HEK293 (cell line): ENCODE results near the gene GAS1.

ENCODE experiments used
- CTCF ChIA-PET: fragments of 350-600 bp; formaldehyde crosslinking; extraction: SDS; loops from one replicate; lab custom pipeline; 2021; ENCODE audit warnings: antibody characterized with exemption; lab: Yijun Ruan, JAX
- POLR2A ChIA-PET: fragments of 300-600 bp; formaldehyde crosslinking; extraction: SDS; loops from one replicate; lab custom pipeline; 2020; ENCODE audit warnings: antibody characterized with exemption, inconsistent platforms; lab: Yijun Ruan, JAX
- H3K27ac ChIP-seq: fragments of 200-500 bp; sonication (Bioruptor generic); 2 replicates; pipeline ENCODE4 v1.5.1; 2014; ENCODE audit warnings: low read depth, low read length, control low read depth, inconsistent platforms; ENCODE audit errors: extremely low read depth
- H3K36me3 ChIP-seq, 2 experiments: fragments of 200-500 bp in 1 of 2; sonication (Bioruptor generic) in 1 of 2; 1 replicate in 1 of 2; 2 replicates in 1 of 2; pipeline ENCODE4 v1.5.1; 2014 to 2017; ENCODE audit warnings: inconsistent platforms in 2 of 2, low read length in 2 of 2; ENCODE audit not compliant: control insufficient read depth in 2 of 2, insufficient read depth in 1 of 2
- H3K4me1 ChIP-seq: fragments of 200-500 bp; sonication (Bioruptor generic); 2 replicates; pipeline ENCODE4 v1.5.1; 2014; ENCODE audit warnings: mild to moderate bottlenecking, low read length, inconsistent platforms; ENCODE audit not compliant: control insufficient read depth, insufficient read depth
- H3K4me3 ChIP-seq: 2 replicates; pipeline ENCODE4 v1.5.1; 2011; ENCODE audit warnings: low read depth, mild to moderate bottlenecking, control low read depth, low read length, moderate library complexity
- H3K9me3 ChIP-seq: fragments of 200-500 bp; sonication (Bioruptor generic); 2 replicates; pipeline ENCODE4 v1.5.1; 2014; ENCODE audit warnings: low read depth, low read length, inconsistent platforms; ENCODE audit not compliant: control insufficient read depth, insufficient read depth
- EGR2 ChIP-seq: fragments of 450-650 bp; formaldehyde crosslinking; IDR thresholded peaks from 2 replicates; pipeline ENCODE4 v1.5.1; 2016; ENCODE audit warnings: low read depth, missing biosample characterization, missing genetic modification characterization
- GLIS2 ChIP-seq: fragments of 450-650 bp; formaldehyde crosslinking; IDR thresholded peaks from 2 replicates; pipeline ENCODE4 v1.5.1; 2016; ENCODE audit warnings: missing biosample characterization, missing genetic modification characterization
- KLF1 ChIP-seq: fragments of 450-650 bp; formaldehyde crosslinking; IDR thresholded peaks from 2 replicates; pipeline ENCODE4 v1.5.1; 2016; ENCODE audit warnings: missing biosample characterization, missing genetic modification characterization
- KLF16 ChIP-seq: fragments of 450-650 bp; formaldehyde crosslinking; IDR thresholded peaks from 2 replicates; pipeline ENCODE4 v1.5.1; 2017; ENCODE audit warnings: missing biosample characterization, missing genetic modification characterization
- KLF7 ChIP-seq: fragments of 450-650 bp; formaldehyde crosslinking; IDR thresholded peaks from 2 replicates; pipeline ENCODE4 v1.5.1; 2016; ENCODE audit warnings: missing biosample characterization, missing genetic modification characterization, borderline replicate concordance
- KLF9 ChIP-seq: fragments of 450-650 bp; formaldehyde crosslinking; IDR thresholded peaks from 2 replicates; pipeline ENCODE4 v1.5.1; 2016; ENCODE audit warnings: missing biosample characterization, missing genetic modification characterization, low read depth
- PRDM1 ChIP-seq: fragments of 450-650 bp; formaldehyde crosslinking; IDR thresholded peaks from 2 replicates; pipeline ENCODE4; 2016; ENCODE audit warnings: missing biosample characterization, missing genetic modification characterization
- RBAK ChIP-seq: fragments of 450-650 bp; formaldehyde crosslinking; IDR thresholded peaks from 2 replicates; pipeline ENCODE4 v1.5.1; 2016; ENCODE audit warnings: missing biosample characterization, missing genetic modification characterization
- ZNF112 ChIP-seq: fragments of 450-650 bp; formaldehyde crosslinking; IDR thresholded peaks from 2 replicates; pipeline ENCODE4 v1.5.0; 2017; ENCODE audit warnings: missing biosample characterization, missing genetic modification characterization
- ZNF121 ChIP-seq: fragments of 450-650 bp; formaldehyde crosslinking; IDR thresholded peaks from 2 replicates; pipeline ENCODE4 v1.5.1; 2016; ENCODE audit warnings: missing biosample characterization, missing genetic modification characterization
- ZNF16 ChIP-seq: fragments of 450-650 bp; formaldehyde crosslinking; IDR thresholded peaks from 2 replicates; pipeline ENCODE4 v1.5.1; 2016; ENCODE audit warnings: low read depth, missing biosample characterization, missing genetic modification characterization
- ZNF239 ChIP-seq: fragments of 450-650 bp; formaldehyde crosslinking; IDR thresholded peaks from 2 replicates; pipeline ENCODE4 v1.5.1; 2016; ENCODE audit warnings: missing biosample characterization, missing genetic modification characterization
- ZNF274 ChIP-seq, 2 experiments: fragments of 200-500 bp in 1 of 2; fragments of 450-650 bp in 1 of 2; sonication (Bioruptor generic) in 1 of 2; formaldehyde crosslinking in 1 of 2; IDR thresholded peaks; 2 replicates each; pipeline versions ENCODE4 v1.5.1 to v1.6.1; 2014 to 2016; ENCODE audit warnings: borderline replicate concordance in 1 of 2, inconsistent platforms in 1 of 2, low read length in 1 of 2, missing biosample characterization in 1 of 2, missing genetic modification characterization in 1 of 2
- ZNF366 ChIP-seq: fragments of 450-650 bp; formaldehyde crosslinking; conservative IDR thresholded peaks from 2 replicates; pipeline ENCODE4 v1.5.1; 2016; ENCODE audit warnings: missing biosample characterization, missing genetic modification characterization
- ZNF501 ChIP-seq: fragments of 450-650 bp; formaldehyde crosslinking; IDR thresholded peaks from 2 replicates; pipeline ENCODE4 v1.5.1; 2016; ENCODE audit warnings: missing biosample characterization, missing genetic modification characterization
- ZNF530 ChIP-seq: fragments of 450-650 bp; formaldehyde crosslinking; IDR thresholded peaks from 2 replicates; pipeline ENCODE4 v1.5.1; 2016; ENCODE audit warnings: low read depth, missing biosample characterization, missing genetic modification characterization
- ZNF558 ChIP-seq: fragments of 450-650 bp; formaldehyde crosslinking; IDR thresholded peaks from 2 replicates; pipeline ENCODE4 v1.5.1; 2016; ENCODE audit warnings: missing biosample characterization, missing genetic modification characterization
- ZNF571 ChIP-seq: fragments of 450-650 bp; formaldehyde crosslinking; IDR thresholded peaks from 2 replicates; pipeline ENCODE4 v1.5.0; 2017; ENCODE audit warnings: missing biosample characterization, missing genetic modification characterization
- ZNF670 ChIP-seq: fragments of 450-650 bp; formaldehyde crosslinking; IDR thresholded peaks from 2 replicates; pipeline ENCODE4 v1.5.1; 2016; ENCODE audit warnings: missing biosample characterization, missing genetic modification characterization, low read depth
- ZNF701 ChIP-seq: fragments of 450-650 bp; formaldehyde crosslinking; IDR thresholded peaks from 2 replicates; pipeline ENCODE4 v1.5.1; 2016; ENCODE audit warnings: missing biosample characterization, missing genetic modification characterization
- ZNF76 ChIP-seq: fragments of 450-650 bp; formaldehyde crosslinking; IDR thresholded peaks from 2 replicates; pipeline ENCODE4; 2016; ENCODE audit warnings: low read depth, missing biosample characterization, missing genetic modification characterization, borderline replicate concordance
- TF ChIP-seq, protein P1 (sequence below): fragments of 450-650 bp; formaldehyde crosslinking; IDR thresholded peaks from 2 replicates; pipeline ENCODE4 v1.5.1; 2016; ENCODE audit warnings: missing biosample characterization, missing genetic modification characterization, low read depth
- TF ChIP-seq, protein P2 (sequence below): fragments of 450-650 bp; formaldehyde crosslinking; IDR thresholded peaks from 2 replicates; pipeline ENCODE4 v1.5.1; 2016; ENCODE audit warnings: missing biosample characterization, missing genetic modification characterization
- TF ChIP-seq, protein P3 (sequence below): fragments of 450-650 bp; formaldehyde crosslinking; IDR thresholded peaks from 2 replicates; pipeline ENCODE4 v1.5.1; 2016; ENCODE audit warnings: missing biosample characterization, missing genetic modification characterization

The GAS1 gene

DNA sequence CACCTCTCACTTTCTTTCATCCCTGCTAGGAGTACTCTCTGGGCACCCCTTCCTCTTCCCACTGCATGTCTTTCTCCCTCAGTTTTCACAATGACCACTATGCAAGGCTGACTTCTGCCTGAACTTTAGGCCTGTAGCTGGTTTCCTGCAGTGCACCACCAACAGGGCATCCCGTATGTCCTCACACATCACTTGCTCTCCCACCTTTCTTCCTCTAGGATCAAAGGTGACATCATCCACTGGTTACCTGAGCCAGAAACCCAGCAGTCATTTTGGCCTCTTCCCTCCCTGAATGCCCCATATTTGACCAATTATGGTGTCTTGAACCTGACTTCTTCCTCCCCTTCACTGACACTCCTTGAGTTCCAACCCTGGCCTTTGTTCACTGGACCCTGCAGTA, 8.5 kb downstream of the GAS1 start:
- no peak overlapping the region for H3K27ac ChIP-seq
- POLR2A ChIA-PET, result no interaction called here

DNA sequence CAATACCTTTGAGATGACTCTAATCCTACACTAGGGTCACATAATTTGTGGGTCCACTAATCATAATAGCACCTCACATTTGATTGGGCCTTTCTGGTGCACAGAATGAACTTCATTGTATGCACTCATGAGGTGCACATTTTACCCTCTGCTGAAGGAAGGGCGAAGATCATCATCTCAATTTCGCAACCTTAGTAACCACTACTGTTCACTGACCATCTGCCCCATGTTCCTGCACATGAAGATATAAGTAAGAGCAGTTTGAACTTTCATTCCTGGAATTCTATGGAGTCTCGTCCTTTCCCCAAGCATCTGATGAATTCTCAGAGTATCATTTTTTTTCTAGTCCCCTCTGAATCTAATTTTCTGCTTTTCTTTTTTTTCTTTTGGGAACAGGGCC, 21.2 kb downstream of the GAS1 start:
- ChIA-PET POLR2A (no interaction called here), CTCF (no interaction called here)
- H3K9me3 ChIP-seq, result no peaks in the 10 kb centered on the region
- no peak overlapping the region for H3K27ac ChIP-seq
- H3K4me1 ChIP-seq, result no peaks in the 10 kb centered on the region
- no peak overlapping the region for H3K4me3 ChIP-seq
- no peaks in the 10 kb centered on the region for H3K36me3 ChIP-seq
- TF ChIP-seq ZNF670 (no peak), ZNF239 (tag by site-specific recombination) (no peak), RBAK (tag by site-specific recombination) (no peak), ZNF121 (no peak), KLF7 (tag by site-specific recombination) (no peak), ZNF274 (IDR thresholded peaks at IDR 0.05; ENCODE audit: low read length) (no peak), ZNF274 (tag by site-specific recombination; IDR thresholded peaks at IDR 0.05; ENCODE audit: borderline replicate concordance) (no peak), KLF16 (tag by site-specific recombination) (no peak), ZNF701 (tag by site-specific recombination) (no peak)

More for the DNA sequence above, 8.5 kb downstream of the GAS1 start:
- TF ChIP-seq ZNF366 (tag by site-specific recombination), result 0 out of 2 replicates have a peak, but pooled peaks have one; percentile 20
- TF ChIP-seq, protein P1, sequence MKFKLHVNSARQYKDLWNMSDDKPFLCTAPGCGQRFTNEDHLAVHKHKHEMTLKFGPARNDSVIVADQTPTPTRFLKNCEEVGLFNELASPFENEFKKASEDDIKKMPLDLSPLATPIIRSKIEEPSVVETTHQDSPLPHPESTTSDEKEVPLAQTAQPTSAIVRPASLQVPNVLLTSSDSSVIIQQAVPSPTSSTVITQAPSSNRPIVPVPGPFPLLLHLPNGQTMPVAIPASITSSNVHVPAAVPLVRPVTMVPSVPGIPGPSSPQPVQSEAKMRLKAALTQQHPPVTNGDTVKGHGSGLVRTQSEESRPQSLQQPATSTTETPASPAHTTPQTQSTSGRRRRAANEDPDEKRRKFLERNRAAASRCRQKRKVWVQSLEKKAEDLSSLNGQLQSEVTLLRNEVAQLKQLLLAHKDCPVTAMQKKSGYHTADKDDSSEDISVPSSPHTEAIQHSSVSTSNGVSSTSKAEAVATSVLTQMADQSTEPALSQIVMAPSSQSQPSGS (tag by site-specific recombination), result peak; percentile 44; the same call in 1 of the 2 replicates
- no peak for TF ChIP-seq ZNF571 (tag by site-specific recombination)
- 0 out of 2 replicates have a peak, but pooled peaks have one; percentile 18 for TF ChIP-seq PRDM1 (tag by site-specific recombination)
- TF ChIP-seq, protein P2, sequence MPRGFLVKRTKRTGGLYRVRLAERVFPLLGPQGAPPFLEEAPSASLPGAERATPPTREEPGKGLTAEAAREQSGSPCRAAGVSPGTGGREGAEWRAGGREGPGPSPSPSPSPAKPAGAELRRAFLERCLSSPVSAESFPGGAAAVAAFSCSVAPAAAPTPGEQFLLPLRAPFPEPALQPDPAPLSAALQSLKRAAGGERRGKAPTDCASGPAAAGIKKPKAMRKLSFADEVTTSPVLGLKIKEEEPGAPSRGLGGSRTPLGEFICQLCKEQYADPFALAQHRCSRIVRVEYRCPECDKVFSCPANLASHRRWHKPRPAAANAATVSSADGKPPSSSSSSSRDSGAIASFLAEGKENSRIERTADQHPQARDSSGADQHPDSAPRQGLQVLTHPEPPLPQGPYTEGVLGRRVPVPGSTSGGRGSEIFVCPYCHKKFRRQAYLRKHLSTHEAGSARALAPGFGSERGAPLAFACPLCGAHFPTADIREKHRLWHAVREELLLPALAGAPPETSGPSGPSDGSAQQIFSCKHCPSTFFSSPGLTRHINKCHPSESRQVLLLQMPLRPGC (tag by site-specific recombination), result no peak
- TF ChIP-seq ZNF112 (tag by site-specific recombination), result no peak
- TF ChIP-seq EGR2 (tag by site-specific recombination), result no peak
- TF ChIP-seq ZNF558 (tag by site-specific recombination), result no peak
- no peak overlapping the region for H3K4me3 ChIP-seq
- no peaks in the 10 kb centered on the region for H3K36me3 ChIP-seq
- no peaks in the 10 kb centered on the region for H3K9me3 ChIP-seq
- CTCF ChIA-PET, result interaction anchor here (0.7 kb wide), 1 partner anchor 37 kb away, joined by 3 read pairs; no protein-coding TSS in a partner anchor
- H3K4me1 ChIP-seq, result peaks cover 13% of the 10 kb centered on the region

DNA sequence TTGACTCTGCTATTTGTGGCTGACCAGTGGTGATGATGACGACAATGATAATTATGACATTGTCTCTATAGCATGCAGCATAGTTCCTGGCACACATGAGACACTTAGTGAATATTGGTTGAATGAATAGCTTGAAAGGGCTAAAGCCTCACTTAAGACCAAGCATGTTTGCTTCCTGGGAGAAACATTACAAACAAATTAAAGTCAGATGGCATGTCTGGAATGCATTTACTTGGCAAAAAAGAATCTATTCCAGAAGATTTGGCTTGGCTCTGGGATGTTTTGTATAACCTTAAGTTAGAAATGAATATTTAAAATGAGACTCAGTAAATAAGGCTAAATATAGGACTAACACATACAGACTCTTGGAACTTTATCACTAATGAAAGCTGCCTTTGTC, 21.6 kb downstream of the GAS1 start:
- Histone ChIP-seq H3K9me3 (no peaks in the 10 kb centered on the region), H3K36me3 (no peaks in the 10 kb centered on the region), H3K27ac (no peak overlapping the region), H3K4me3 (no peak overlapping the region), H3K4me1 (no peaks in the 10 kb centered on the region)
- CTCF ChIA-PET, result interaction anchor here (0.6 kb wide), 1 partner anchor 214 kb away, joined by 4 read pairs; no protein-coding TSS in a partner anchor
- POLR2A ChIA-PET, result no interaction called here
- TF ChIP-seq ZNF501 (no peak), ZNF530 (tag by site-specific recombination) (no peak), ZNF76 (tag by site-specific recombination) (no peak), ZNF16 (tag by site-specific recombination) (no peak), KLF1 (tag by site-specific recombination) (no peak), KLF9 (tag by site-specific recombination) (no peak), ZNF670 (no peak), GLIS2 (no peak)
- TF ChIP-seq, protein P3, sequence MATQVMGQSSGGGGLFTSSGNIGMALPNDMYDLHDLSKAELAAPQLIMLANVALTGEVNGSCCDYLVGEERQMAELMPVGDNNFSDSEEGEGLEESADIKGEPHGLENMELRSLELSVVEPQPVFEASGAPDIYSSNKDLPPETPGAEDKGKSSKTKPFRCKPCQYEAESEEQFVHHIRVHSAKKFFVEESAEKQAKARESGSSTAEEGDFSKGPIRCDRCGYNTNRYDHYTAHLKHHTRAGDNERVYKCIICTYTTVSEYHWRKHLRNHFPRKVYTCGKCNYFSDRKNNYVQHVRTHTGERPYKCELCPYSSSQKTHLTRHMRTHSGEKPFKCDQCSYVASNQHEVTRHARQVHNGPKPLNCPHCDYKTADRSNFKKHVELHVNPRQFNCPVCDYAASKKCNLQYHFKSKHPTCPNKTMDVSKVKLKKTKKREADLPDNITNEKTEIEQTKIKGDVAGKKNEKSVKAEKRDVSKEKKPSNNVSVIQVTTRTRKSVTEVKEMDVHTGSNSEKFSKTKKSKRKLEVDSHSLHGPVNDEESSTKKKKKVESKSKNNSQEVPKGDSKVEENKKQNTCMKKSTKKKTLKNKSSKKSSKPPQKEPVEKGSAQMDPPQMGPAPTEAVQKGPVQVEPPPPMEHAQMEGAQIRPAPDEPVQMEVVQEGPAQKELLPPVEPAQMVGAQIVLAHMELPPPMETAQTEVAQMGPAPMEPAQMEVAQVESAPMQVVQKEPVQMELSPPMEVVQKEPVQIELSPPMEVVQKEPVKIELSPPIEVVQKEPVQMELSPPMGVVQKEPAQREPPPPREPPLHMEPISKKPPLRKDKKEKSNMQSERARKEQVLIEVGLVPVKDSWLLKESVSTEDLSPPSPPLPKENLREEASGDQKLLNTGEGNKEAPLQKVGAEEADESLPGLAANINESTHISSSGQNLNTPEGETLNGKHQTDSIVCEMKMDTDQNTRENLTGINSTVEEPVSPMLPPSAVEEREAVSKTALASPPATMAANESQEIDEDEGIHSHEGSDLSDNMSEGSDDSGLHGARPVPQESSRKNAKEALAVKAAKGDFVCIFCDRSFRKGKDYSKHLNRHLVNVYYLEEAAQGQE (tag by site-specific recombination), result no peak
- TF ChIP-seq, protein P2 (tag by site-specific recombination), result no peak
